H9 (cell line): ENCODE results near the gene KIF26B. TPM values are rescaled to one million over a fixed set of nuclear protein-coding genes. Genes with fewer than 3 reads are reported as not detected.

ENCODE experiments used
- DNase-seq: peaks from one replicate; pipeline ENCODE4 v3.0.0-alpha.2; 2017
- H2AFZ ChIP-seq: one replicate; pipeline ENCODE4 v1.6.1; 2013; ENCODE audit warnings: mild to moderate bottlenecking, low read length, control low read depth, moderate library complexity
- H2AK5ac ChIP-seq: 2 replicates; pipeline ENCODE4 v1.6.1; 2013; ENCODE audit warnings: low read length, control low read depth, mixed read lengths; ENCODE audit not compliant: insufficient read length
- H2BK120ac ChIP-seq: one replicate; pipeline ENCODE4 v1.6.1; 2013; ENCODE audit warnings: low read depth, mild to moderate bottlenecking, low read length, control low read depth, inconsistent platforms; ENCODE audit not compliant: poor library complexity, severe bottlenecking
- H2BK12ac ChIP-seq: 2 replicates; pipeline ENCODE4 v1.6.1; 2013; ENCODE audit warnings: low read length, control low read depth, mixed read lengths, low read depth; ENCODE audit not compliant: insufficient read length
- H2BK15ac ChIP-seq: 2 replicates; pipeline ENCODE4 v1.6.1; 2013; ENCODE audit warnings: low read depth, low read length, control low read depth
- H2BK20ac ChIP-seq: one replicate; pipeline ENCODE4 v1.6.1; 2013; ENCODE audit warnings: low read depth, mild to moderate bottlenecking, low read length, control low read depth, inconsistent platforms; ENCODE audit not compliant: poor library complexity, severe bottlenecking
- H2BK5ac ChIP-seq: 2 replicates; pipeline ENCODE4 v1.6.1; 2013; ENCODE audit warnings: low read length, control low read depth, mixed read lengths; ENCODE audit not compliant: insufficient read length
- H3K14ac ChIP-seq: 2 replicates; pipeline ENCODE4 v1.6.1; 2013; ENCODE audit warnings: low read length, control low read depth; ENCODE audit not compliant: insufficient read depth
- H3K18ac ChIP-seq: 2 replicates; pipeline ENCODE4 v1.6.1; 2013; ENCODE audit warnings: low read depth, mild to moderate bottlenecking, mixed read lengths, low read length, control low read depth; ENCODE audit not compliant: insufficient read length
- H3K23ac ChIP-seq: 2 replicates; pipeline ENCODE4 v1.6.1; 2013; ENCODE audit warnings: low read length, control low read depth, mixed read lengths, low read depth; ENCODE audit not compliant: insufficient read length
- H3K23me2 ChIP-seq: 2 replicates; pipeline ENCODE4 v1.6.1; 2013; ENCODE audit warnings: low read depth, mild to moderate bottlenecking, mixed read lengths, low read length, control low read depth; ENCODE audit not compliant: insufficient read length, poor library complexity, severe bottlenecking
- H3K27ac ChIP-seq: 2 replicates; pipeline ENCODE4 v1.5.1; 2013; ENCODE audit warnings: low read length, control low read depth, mixed read lengths, low read depth; ENCODE audit not compliant: insufficient read length
- H3K27me3 ChIP-seq: 2 replicates; pipeline ENCODE4 v1.6.1; 2013; ENCODE audit warnings: low read length, control low read depth, inconsistent platforms; ENCODE audit not compliant: insufficient read depth
- H3K4ac ChIP-seq: 2 replicates; pipeline ENCODE4 v1.6.1; 2013; ENCODE audit warnings: low read depth, mild to moderate bottlenecking, control low read depth, inconsistent platforms, low read length, moderate library complexity
- H3K4me1 ChIP-seq: 2 replicates; pipeline ENCODE4 v1.6.1; 2013; ENCODE audit warnings: low read length, control low read depth, inconsistent platforms; ENCODE audit not compliant: insufficient read depth
- H3K4me2 ChIP-seq: 2 replicates; pipeline ENCODE4 v1.6.1; 2013; ENCODE audit warnings: low read length, control low read depth, mixed read lengths; ENCODE audit not compliant: insufficient read length, insufficient read depth
- H3K56ac ChIP-seq: 2 replicates; pipeline ENCODE4 v1.6.1; 2013; ENCODE audit warnings: low read depth, mild to moderate bottlenecking, mixed read lengths, low read length, control low read depth; ENCODE audit not compliant: insufficient read length
- H3K79me1 ChIP-seq: 2 replicates; pipeline ENCODE4 v1.6.1; 2013; ENCODE audit warnings: low read depth, mild to moderate bottlenecking, moderate library complexity, low read length, control low read depth, inconsistent platforms; ENCODE audit not compliant: insufficient read depth, poor library complexity, severe bottlenecking
- H3K79me2 ChIP-seq: 2 replicates; pipeline ENCODE4 v1.6.1; 2013; ENCODE audit warnings: low read length, control low read depth, inconsistent platforms; ENCODE audit not compliant: insufficient read depth
- H3K9ac ChIP-seq: 2 replicates; pipeline ENCODE4 v1.6.1; 2013; ENCODE audit warnings: low read length, control low read depth, mixed read lengths; ENCODE audit not compliant: insufficient read length; ENCODE audit errors: extremely low read depth
- H3K9me3 ChIP-seq: one replicate; pipeline ENCODE4 v1.6.1; 2013; ENCODE audit warnings: low read depth, low read length, inconsistent platforms; ENCODE audit not compliant: control insufficient read depth
- H3T11ph ChIP-seq: one replicate; pipeline ENCODE4 v1.6.1; 2013; ENCODE audit warnings: mild to moderate bottlenecking, low read length, control low read depth, inconsistent platforms
- H4K20me1 ChIP-seq: one replicate; pipeline ENCODE4 v1.6.1; 2013; ENCODE audit not compliant: control insufficient read depth, insufficient read length, insufficient read depth
- H4K5ac ChIP-seq: 2 replicates; pipeline ENCODE4 v1.6.1; 2013; ENCODE audit warnings: low read depth, mild to moderate bottlenecking, mixed read lengths, low read length, control low read depth; ENCODE audit not compliant: insufficient read length
- H4K8ac ChIP-seq: replicated peaks from 2 replicates; pipeline ENCODE4 v1.6.1; 2013; ENCODE audit warnings: low read length, control low read depth, mixed read lengths, low read depth; ENCODE audit not compliant: insufficient read length
- H4K91ac ChIP-seq: 2 replicates; pipeline ENCODE4 v1.6.1; 2013; ENCODE audit warnings: low read depth, mild to moderate bottlenecking, moderate library complexity, mixed read lengths, low read length, control low read depth; ENCODE audit not compliant: insufficient read length
- H3K27ac Mint-ChIP-seq, 3 experiments: 2 replicates in 2 of 3; 3 replicates in 1 of 3; pipeline ENCODE4 v1.8.0; 2020 to 2021; ENCODE audit warnings: mixed read lengths in 3 of 3, mild to moderate bottlenecking in 1 of 3, moderate library complexity in 1 of 3
- H3K27me3 Mint-ChIP-seq: 2 replicates; pipeline ENCODE4 v1.8.0; 2021; ENCODE audit warnings: low read depth, mild to moderate bottlenecking, moderate library complexity, mixed read lengths
- H3K36me3 Mint-ChIP-seq, 3 experiments: 2 replicates in 2 of 3; 3 replicates in 1 of 3; pipeline ENCODE4 v1.8.0; 2020 to 2021; ENCODE audit warnings: low read depth in 3 of 3, mixed read lengths in 3 of 3; ENCODE audit not compliant: insufficient read depth in 1 of 3
- H3K4me1 Mint-ChIP-seq, 2 experiments: 2 replicates each; pipeline ENCODE4 v1.8.0; 2020; ENCODE audit warnings: mixed read lengths in 2 of 2
- H3K4me3 Mint-ChIP-seq, 2 experiments: 2 replicates in 1 of 2; 3 replicates in 1 of 2; pipeline ENCODE4 v1.8.0; 2020 to 2021; ENCODE audit warnings: mild to moderate bottlenecking in 2 of 2, mixed read lengths in 2 of 2, moderate library complexity in 1 of 2
- H3K9me3 Mint-ChIP-seq, 2 experiments: 2 replicates in 1 of 2; 3 replicates in 1 of 2; pipeline ENCODE4 v1.8.0; 2020; ENCODE audit warnings: mild to moderate bottlenecking in 2 of 2, mixed read lengths in 2 of 2, moderate library complexity in 1 of 2
- WGBS: extraction: QIAGEN DNeasy Blood & Tissue Kit; methylation state at CpG from one replicate; pipeline ENCODE4 v1.1.7; 2013; ENCODE audit warnings: missing lambda C conversion rate, low lambda C conversion rate, mixed read lengths; ENCODE audit not compliant: insufficient read length; ENCODE audit errors: extremely low coverage; 5-methylcytosine and 5-hydroxymethylcytosine counted together
- total RNA-seq: library from RNA; stranded (reverse); gene quantifications from 2 replicates; pipeline ENCODE4 v1.2.1, GENCODE V29; 2021
- TF ChIP-seq, protein P1 (sequence below): fragments of 200-600 bp; sonication (generic); conservative IDR thresholded peaks from 3 replicates; pipeline ENCODE4 v1.8.0; 2021; ENCODE audit warnings: antibody characterized with exemption, mild to moderate bottlenecking

KIF26B gene
- total RNA-seq, 1 experiment from 2014 or later = 0.13 TPM

DNA sequence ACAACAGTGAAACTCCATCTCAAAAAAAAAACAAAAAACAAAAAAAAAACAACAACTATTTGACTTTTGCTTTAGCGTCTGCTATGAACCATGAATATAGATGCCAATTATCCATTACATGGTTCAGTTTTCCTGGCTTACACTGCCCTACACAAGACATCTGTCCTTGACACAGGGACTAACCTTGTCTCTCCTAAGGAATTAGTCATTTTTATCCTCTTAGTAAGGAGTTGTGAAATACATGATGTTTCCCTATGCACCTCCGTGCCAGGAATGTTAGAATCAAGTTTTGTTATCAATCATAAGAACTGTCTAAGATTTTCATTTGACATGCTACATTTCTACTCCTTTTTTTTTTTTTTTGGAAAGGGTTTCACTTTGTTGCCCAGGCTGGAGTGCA lies 241.8 kb downstream of the KIF26B start:
- Histone ChIP-seq H3K56ac (no peak overlapping the region), H4K5ac (no peak overlapping the region), H3K23ac (no peak overlapping the region), H3K79me1 (no peaks in the 10 kb centered on the region), H3K79me2 (no peaks in the 10 kb centered on the region), H4K91ac (no peak overlapping the region), H2BK5ac (no peak overlapping the region), H3K14ac (no peak overlapping the region), H3T11ph (no peak overlapping the region), H3K27ac (no peak overlapping the region), H2BK12ac (no peak overlapping the region), H2AK5ac (no peak overlapping the region), H4K8ac (no peak overlapping the region), H2AFZ (no peak overlapping the region), H3K9me3 (no peaks in the 10 kb centered on the region), H2BK15ac (no peak overlapping the region), H3K23me2 (no peaks in the 10 kb centered on the region), H3K18ac (no peak overlapping the region), H4K20me1 (no peaks in the 10 kb centered on the region), H2BK120ac (no peak overlapping the region), H3K4ac (no peak overlapping the region), H3K4me1 (no peaks in the 10 kb centered on the region), H3K4me2 (no peak overlapping the region), H3K27me3 (no peaks in the 10 kb centered on the region), H3K9ac (no peak overlapping the region), H2BK20ac (no peak overlapping the region)
- no peaks in the 10 kb centered on the region; a peak in 1 of 5 replicates for H3K9me3 Mint-ChIP-seq
- H3K36me3 Mint-ChIP-seq = no peaks in the 10 kb centered on the region
- no peak overlapping the region for H3K4me3 Mint-ChIP-seq
- no peak overlapping the region for H3K27ac Mint-ChIP-seq
- peaks cover 0 to 4% of the 10 kb centered on the region in 2 experiments; a peak in 1 of 4 replicates for H3K4me1 Mint-ChIP-seq
- TF ChIP-seq, protein P1, sequence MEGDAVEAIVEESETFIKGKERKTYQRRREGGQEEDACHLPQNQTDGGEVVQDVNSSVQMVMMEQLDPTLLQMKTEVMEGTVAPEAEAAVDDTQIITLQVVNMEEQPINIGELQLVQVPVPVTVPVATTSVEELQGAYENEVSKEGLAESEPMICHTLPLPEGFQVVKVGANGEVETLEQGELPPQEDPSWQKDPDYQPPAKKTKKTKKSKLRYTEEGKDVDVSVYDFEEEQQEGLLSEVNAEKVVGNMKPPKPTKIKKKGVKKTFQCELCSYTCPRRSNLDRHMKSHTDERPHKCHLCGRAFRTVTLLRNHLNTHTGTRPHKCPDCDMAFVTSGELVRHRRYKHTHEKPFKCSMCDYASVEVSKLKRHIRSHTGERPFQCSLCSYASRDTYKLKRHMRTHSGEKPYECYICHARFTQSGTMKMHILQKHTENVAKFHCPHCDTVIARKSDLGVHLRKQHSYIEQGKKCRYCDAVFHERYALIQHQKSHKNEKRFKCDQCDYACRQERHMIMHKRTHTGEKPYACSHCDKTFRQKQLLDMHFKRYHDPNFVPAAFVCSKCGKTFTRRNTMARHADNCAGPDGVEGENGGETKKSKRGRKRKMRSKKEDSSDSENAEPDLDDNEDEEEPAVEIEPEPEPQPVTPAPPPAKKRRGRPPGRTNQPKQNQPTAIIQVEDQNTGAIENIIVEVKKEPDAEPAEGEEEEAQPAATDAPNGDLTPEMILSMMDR = no peak
- no peak for DNase-seq
- WGBS = no CpG with 5 or more reads among the region's 2 CpGs
- H3K27me3 Mint-ChIP-seq = no peaks in the 10 kb centered on the region; the same call in 1 of the 2 replicates
